ENCODE results near the gene BLOC1S1.

Gene BLOC1S1

GRCh38 chr12:55696796-55697462 lies 18.9 kb upstream of the BLOC1S1 start:
- H3K36me3 ChIP-seq = no peaks in the 10 kb centered on the region
- TF ChIP-seq CTCF (IDR thresholded peaks at IDR 0.05; ENCODE audit: low read depth, low read length) = no peak
- H3K9me3 ChIP-seq = no peaks in the 10 kb centered on the region
- no peak overlapping the region for H3K4me3 ChIP-seq (ENCODE audit: low read depth, low read length)
- H3K27me3 ChIP-seq = peaks cover 17% of the 10 kb centered on the region
- DNase-seq = no peak
- no peaks in the 10 kb centered on the region for H3K4me1 ChIP-seq

- Histone ChIP-seq H3K4me1 (no peaks in the 10 kb centered on the region), H3K27me3 (peaks cover 17% of the 10 kb centered on the region), H3K9me3 (no peaks in the 10 kb centered on the region), H3K36me3 (no peaks in the 10 kb centered on the region), H3K4me3 (ENCODE audit: low read depth, low read length) (no peak overlapping the region)
- no peak for TF ChIP-seq CTCF (IDR thresholded peaks at IDR 0.05; ENCODE audit: low read depth, low read length)
- DNase-seq = no peak
Observed at GRCh38 chr12:55697686-55698085, 18.2 kb upstream of the BLOC1S1 start.

GRCh38 chr12:55698241-55698955 lies 17.4 kb upstream of the BLOC1S1 start:
- Histone ChIP-seq H3K27me3 (peaks cover 17% of the 10 kb centered on the region), H3K4me1 (no peaks in the 10 kb centered on the region), H3K36me3 (no peaks in the 10 kb centered on the region), H3K9me3 (no peaks in the 10 kb centered on the region), H3K4me3 (ENCODE audit: low read depth, low read length) (no peak overlapping the region)
- no peak for TF ChIP-seq CTCF (IDR thresholded peaks at IDR 0.05; ENCODE audit: low read depth, low read length)
- no peak for DNase-seq

DNA sequence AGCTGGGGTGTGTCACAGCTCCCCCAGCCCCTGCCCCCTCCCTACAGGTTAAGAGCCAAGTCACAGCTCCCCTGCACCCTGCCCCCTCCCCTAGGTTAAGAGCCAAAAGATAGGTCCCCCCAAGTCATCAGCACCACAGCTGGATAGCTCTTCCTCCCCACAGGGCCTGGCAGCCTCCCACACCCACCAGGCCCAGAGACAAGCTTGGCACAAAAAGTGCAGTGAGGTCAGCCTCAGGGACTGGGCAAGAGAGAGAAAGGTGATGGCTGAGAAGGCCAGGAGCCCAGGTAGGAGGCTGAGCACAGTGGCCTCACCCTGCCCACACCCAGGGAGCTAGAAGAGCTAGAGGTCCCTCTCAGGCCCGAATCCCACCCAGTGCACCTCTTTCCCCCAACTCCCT lies 16.9 kb upstream of the BLOC1S1 start:
- no peaks in the 10 kb centered on the region for H3K9me3 ChIP-seq
- TF ChIP-seq CTCF (IDR thresholded peaks at IDR 0.05; ENCODE audit: low read depth, low read length) = no peak
- no peaks in the 10 kb centered on the region for H3K4me1 ChIP-seq
- H3K36me3 ChIP-seq = no peaks in the 10 kb centered on the region
- peaks cover 17% of the 10 kb centered on the region for H3K27me3 ChIP-seq
- DNase-seq = no peak
- no peak overlapping the region for H3K4me3 ChIP-seq (ENCODE audit: low read depth, low read length)

DNA sequence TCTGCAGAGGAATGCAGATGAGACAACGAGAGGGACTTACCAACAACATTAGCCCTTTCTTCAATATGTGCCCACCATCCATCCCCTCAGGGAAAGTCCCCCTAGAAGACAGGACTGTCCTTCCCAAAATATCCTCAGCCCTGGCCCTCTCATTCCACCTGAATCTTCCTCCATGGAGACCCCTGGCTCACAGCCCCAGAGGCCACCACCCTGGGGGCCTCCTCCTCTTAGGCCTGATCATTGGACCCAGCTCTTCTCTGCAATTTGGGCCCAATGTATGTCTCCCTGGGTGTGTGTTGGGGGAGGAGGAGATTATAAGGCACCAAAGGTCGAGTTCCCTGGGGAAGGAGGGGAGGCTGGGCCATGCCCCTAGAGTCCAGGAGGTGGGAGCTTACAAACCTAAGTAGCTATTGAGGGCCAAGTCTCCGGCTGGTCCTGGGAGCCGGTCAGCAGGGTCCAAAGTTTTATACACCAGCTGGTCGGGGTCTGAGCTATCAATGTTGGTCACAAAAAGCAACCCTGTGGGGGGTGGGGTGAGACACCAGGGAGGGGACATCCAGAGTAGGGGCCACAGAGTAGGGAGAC lies 16.3 kb upstream of the BLOC1S1 start:
- TF ChIP-seq CTCF (IDR thresholded peaks at IDR 0.05; ENCODE audit: low read depth, low read length) = no peak
- H3K4me1 ChIP-seq = no peaks in the 10 kb centered on the region
- H3K4me3 ChIP-seq (ENCODE audit: low read depth, low read length) = no peak overlapping the region
- no peak for DNase-seq
- H3K9me3 ChIP-seq = no peaks in the 10 kb centered on the region
- peaks cover 17% of the 10 kb centered on the region for H3K27me3 ChIP-seq
- H3K36me3 ChIP-seq = no peaks in the 10 kb centered on the region

Data from BE2C (cell line).